Smooth muscle cell (in vitro differentiated cells): ENCODE measurements around the gene MAP1LC3B2. TPM values are rescaled to one million over a fixed set of nuclear protein-coding genes. Genes with fewer than 3 reads are reported as not detected.
A peak's percentile ranks its signal among the peaks of the same experiment; 100 is the strongest.

Experiments
- DNase-seq: peaks from one replicate; lab custom pipeline; 2025; ENCODE audit not compliant: unreplicated experiment; lab: John Stamatoyannopoulos, UW
- H2AFZ ChIP-seq: fragments of 200-600 bp; sonication (generic); 2 replicates; pipeline ENCODE4 v1.6.0; 2016; ENCODE audit warnings: antibody characterized with exemption, low read depth, mild to moderate bottlenecking
- H3F3A ChIP-seq: fragments of 200-600 bp; sonication (generic); 2 replicates; pipeline ENCODE4 v1.6.0; 2017; ENCODE audit warnings: antibody characterized with exemption, low read depth
- H3K27ac ChIP-seq: fragments of 200-600 bp; sonication (generic); 2 replicates; pipeline ENCODE4 v1.5.1; 2016; ENCODE audit warnings: low read depth, mild to moderate bottlenecking
- H3K27me3 ChIP-seq: fragments of 200-600 bp; sonication (generic); 2 replicates; pipeline ENCODE4 v1.6.1; 2016; ENCODE audit warnings: low read depth, mild to moderate bottlenecking
- H3K36me3 ChIP-seq: fragments of 200-600 bp; sonication (generic); 2 replicates; pipeline ENCODE4 v1.5.1; 2016; ENCODE audit warnings: low read depth
- H3K4me1 ChIP-seq: fragments of 200-600 bp; sonication (generic); 2 replicates; pipeline ENCODE4 v1.5.1; 2016; ENCODE audit warnings: low read depth
- H3K4me2 ChIP-seq: fragments of 200-600 bp; sonication (generic); 2 replicates; pipeline ENCODE4 v1.6.0; 2016; ENCODE audit warnings: mild to moderate bottlenecking
- H3K4me3 ChIP-seq: fragments of 200-600 bp; sonication (generic); 2 replicates; pipeline ENCODE4 v1.5.1; 2016; ENCODE audit warnings: mild to moderate bottlenecking
- H3K79me2 ChIP-seq: fragments of 200-600 bp; sonication (generic); 2 replicates; pipeline ENCODE4 v1.6.0; 2016; ENCODE audit warnings: low read depth, mild to moderate bottlenecking
- H3K9ac ChIP-seq: fragments of 200-600 bp; sonication (generic); 2 replicates; pipeline ENCODE4 v1.6.0; 2016; ENCODE audit warnings: low read depth
- H3K9me3 ChIP-seq: fragments of 200-600 bp; sonication (generic); replicated peaks from 2 replicates; pipeline ENCODE4 v1.5.1; 2016; ENCODE audit warnings: low read depth
- H4K20me1 ChIP-seq: fragments of 200-600 bp; sonication (generic); 2 replicates; pipeline ENCODE4 v1.6.0; 2016; ENCODE audit warnings: low read depth
- WGBS: methylation state at CpG from one replicate; pipeline ENCODE4 v1.1.7; 2016; ENCODE audit warnings: low lambda C conversion rate; 5-methylcytosine and 5-hydroxymethylcytosine counted together
- polyA plus RNA-seq: library from polyadenylated mRNA; unstranded; fragments of >200 nt; fragmentation: Nextera tagmentation; extraction: Ambion mirVana; gene quantifications from 2 replicates; pipeline ENCODE4 v1.2.1, GENCODE V29; 2016
- total RNA-seq: library from RNA; depleted of rRNA; stranded (reverse); fragments of >200 nt; gene quantifications from 2 replicates; pipeline ENCODE4 v1.2.3, GENCODE V29; 2014
- TF ChIP-seq, protein P1 (sequence below): fragments of 200-600 bp; sonication (generic); IDR thresholded peaks from 2 replicates; pipeline ENCODE4 v1.5.1; 2017; ENCODE audit warnings: borderline replicate concordance, mild to moderate bottlenecking, antibody characterized with exemption; ENCODE audit not compliant: insufficient read depth, poor library complexity, severe bottlenecking

Gene MAP1LC3B2
- total and polyA plus RNA-seq, 2 experiments from 2014 or later: 0.31 to 4.2 TPM

DNA sequence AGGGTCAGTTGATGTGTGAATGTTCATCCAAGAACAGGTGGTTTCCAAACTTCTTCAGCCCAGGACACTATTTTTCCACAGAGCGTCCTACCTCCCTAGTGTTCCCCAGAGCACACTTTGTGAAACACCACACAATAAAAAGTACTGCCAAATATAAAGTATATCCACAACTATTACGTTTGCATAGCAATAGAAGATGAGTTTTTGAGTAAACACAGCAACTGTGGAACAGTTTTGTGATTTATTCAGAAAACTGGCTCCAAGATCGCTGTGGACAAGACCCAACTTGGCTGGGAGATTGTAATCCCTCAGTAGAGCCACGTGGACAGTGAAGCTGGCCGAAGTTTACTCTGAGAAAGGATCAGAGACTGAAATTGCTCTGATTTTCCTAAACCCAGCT lies 14.5 kb upstream of the MAP1LC3B2 start:
- Histone ChIP-seq H3K9ac (no peak overlapping the region), H3F3A (peaks cover 10% of the 10 kb centered on the region), H3K36me3 (no peaks in the 10 kb centered on the region), H3K27me3 (no peaks in the 10 kb centered on the region), H3K4me1 (peaks cover 9% of the 10 kb centered on the region), H3K79me2 (no peaks in the 10 kb centered on the region), H3K4me3 (no peak overlapping the region), H3K27ac (no peak overlapping the region), H2AFZ (no peak overlapping the region), H4K20me1 (no peaks in the 10 kb centered on the region), H3K9me3 (no peaks in the 10 kb centered on the region), H3K4me2 (no peak overlapping the region)
- 88% methylated on average over 5 of the region's 5 CpGs for WGBS
- TF ChIP-seq, protein P1, sequence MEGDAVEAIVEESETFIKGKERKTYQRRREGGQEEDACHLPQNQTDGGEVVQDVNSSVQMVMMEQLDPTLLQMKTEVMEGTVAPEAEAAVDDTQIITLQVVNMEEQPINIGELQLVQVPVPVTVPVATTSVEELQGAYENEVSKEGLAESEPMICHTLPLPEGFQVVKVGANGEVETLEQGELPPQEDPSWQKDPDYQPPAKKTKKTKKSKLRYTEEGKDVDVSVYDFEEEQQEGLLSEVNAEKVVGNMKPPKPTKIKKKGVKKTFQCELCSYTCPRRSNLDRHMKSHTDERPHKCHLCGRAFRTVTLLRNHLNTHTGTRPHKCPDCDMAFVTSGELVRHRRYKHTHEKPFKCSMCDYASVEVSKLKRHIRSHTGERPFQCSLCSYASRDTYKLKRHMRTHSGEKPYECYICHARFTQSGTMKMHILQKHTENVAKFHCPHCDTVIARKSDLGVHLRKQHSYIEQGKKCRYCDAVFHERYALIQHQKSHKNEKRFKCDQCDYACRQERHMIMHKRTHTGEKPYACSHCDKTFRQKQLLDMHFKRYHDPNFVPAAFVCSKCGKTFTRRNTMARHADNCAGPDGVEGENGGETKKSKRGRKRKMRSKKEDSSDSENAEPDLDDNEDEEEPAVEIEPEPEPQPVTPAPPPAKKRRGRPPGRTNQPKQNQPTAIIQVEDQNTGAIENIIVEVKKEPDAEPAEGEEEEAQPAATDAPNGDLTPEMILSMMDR: no peak
- DNase-seq: no peak

DNA sequence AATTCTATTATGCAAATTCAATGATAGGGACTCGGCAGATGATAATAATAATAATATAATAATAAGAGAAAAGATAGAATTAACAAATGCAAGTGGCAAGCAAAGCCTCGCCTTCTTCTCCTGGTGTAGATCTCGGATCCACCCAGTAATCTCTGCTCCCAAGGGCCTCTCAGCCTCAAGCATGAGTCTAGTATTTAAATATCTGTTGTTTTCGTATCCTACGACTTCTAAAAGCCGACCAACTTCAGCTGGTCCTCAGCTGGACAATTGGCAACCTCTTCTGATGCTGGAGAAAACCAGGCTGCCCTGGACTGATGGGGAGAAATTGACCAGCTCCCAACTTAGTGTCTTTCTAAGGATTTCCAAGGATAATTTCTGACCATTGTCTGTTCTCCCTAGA lies 14.0 kb upstream of the MAP1LC3B2 start:
- DNase-seq: no peak
- TF ChIP-seq, protein P1: no peak
- 86% methylated on average over 6 of the region's 6 CpGs for WGBS
- H2AFZ ChIP-seq: no peak overlapping the region
- H3K4me2 ChIP-seq: no peak overlapping the region
- H3K27me3 ChIP-seq: no peaks in the 10 kb centered on the region
- H4K20me1 ChIP-seq: no peaks in the 10 kb centered on the region
- no peaks in the 10 kb centered on the region for H3K36me3 ChIP-seq
- no peaks in the 10 kb centered on the region for H3K79me2 ChIP-seq
- no peak overlapping the region for H3K4me3 ChIP-seq
- no peak overlapping the region for H3K9ac ChIP-seq
- no peak overlapping the region for H3K27ac ChIP-seq
- H3K4me1 ChIP-seq: peaks cover 4% of the 10 kb centered on the region
- no peaks in the 10 kb centered on the region for H3K9me3 ChIP-seq
- H3F3A ChIP-seq: peaks cover 7% of the 10 kb centered on the region

DNA sequence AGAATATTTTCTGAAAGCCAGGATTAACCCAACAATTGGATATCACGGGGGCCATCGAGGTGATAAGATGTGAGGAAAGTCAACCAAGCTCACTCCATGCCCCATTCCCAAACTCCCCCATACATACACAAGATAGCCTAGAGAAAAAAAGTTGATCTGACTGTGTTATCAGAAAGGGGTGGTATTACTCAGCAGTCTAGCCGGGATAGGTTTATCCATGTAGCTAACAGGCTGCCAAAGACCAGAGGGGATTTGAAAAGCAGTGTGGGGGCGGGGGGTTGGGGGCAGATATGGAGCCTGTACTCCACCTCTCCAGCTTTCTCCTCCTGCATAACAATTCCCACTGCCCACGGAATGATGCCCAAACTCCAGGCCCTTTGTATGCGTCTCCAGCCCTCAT lies 13.2 kb upstream of the MAP1LC3B2 start:
- H4K20me1 ChIP-seq: no peaks in the 10 kb centered on the region
- H3K4me2 ChIP-seq: no peak overlapping the region
- TF ChIP-seq, protein P1: no peak
- no peak overlapping the region for H3K27ac ChIP-seq
- no peak overlapping the region for H3K9ac ChIP-seq
- no peaks in the 10 kb centered on the region for H3K4me1 ChIP-seq
- no peak for DNase-seq
- no peak overlapping the region for H3K4me3 ChIP-seq
- H3K9me3 ChIP-seq: no peaks in the 10 kb centered on the region
- WGBS: 58% methylated on average over 6 of the region's 6 CpGs
- H3K27me3 ChIP-seq: no peaks in the 10 kb centered on the region
- no peaks in the 10 kb centered on the region for H3K36me3 ChIP-seq
- no peaks in the 10 kb centered on the region for H3F3A ChIP-seq
- no peak overlapping the region for H2AFZ ChIP-seq
- H3K79me2 ChIP-seq: no peaks in the 10 kb centered on the region

DNA sequence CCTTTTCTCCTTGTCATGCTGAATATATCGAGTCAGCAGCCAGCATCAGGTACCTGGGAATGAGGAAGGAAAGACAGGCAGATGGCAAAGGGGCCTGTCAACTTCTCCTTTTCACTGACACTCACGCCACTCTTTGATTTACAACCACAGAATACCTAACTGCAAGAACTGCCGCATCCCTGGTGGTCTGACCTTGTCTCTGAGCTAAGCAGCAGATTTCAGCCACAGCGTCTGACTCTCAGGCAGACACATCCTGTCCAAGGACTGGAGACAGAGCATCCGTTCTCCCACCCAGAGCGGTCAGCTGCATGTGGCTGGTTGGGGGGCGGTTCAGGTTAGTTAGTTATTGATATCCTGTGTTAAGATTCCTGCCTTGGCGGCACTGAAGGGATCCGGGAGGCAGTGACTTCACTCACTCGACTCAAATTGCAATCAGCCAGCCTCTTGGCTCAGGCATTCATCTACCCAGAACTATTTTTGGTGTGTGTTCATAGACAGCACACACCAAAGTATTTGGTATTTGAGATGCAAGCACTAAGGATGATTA lies 11.2 kb upstream of the MAP1LC3B2 start:
- Histone ChIP-seq H3K9ac (no peak overlapping the region), H3K4me2 (peak overlapping the region; percentile 49)

More for the DNA sequence above, 11.2 kb upstream of the MAP1LC3B2 start:
- Histone ChIP-seq H2AFZ (no peak overlapping the region), H3K4me1 (no peaks in the 10 kb centered on the region), H3K79me2 (no peaks in the 10 kb centered on the region), H3K27me3 (no peaks in the 10 kb centered on the region), H3K9me3 (no peaks in the 10 kb centered on the region), H3K27ac (peak overlapping the region; percentile 12), H3F3A (no peaks in the 10 kb centered on the region), H3K36me3 (no peaks in the 10 kb centered on the region), H4K20me1 (no peaks in the 10 kb centered on the region), H3K4me3 (no peak overlapping the region)
- WGBS: 49% methylated on average over 10 of the region's 10 CpGs
- TF ChIP-seq, protein P1: no peak
- DNase-seq: no peak
